WTC11 (cell line): ENCODE results near the gene COL4A2. TPM values are rescaled to one million over a fixed set of nuclear protein-coding genes. Genes with fewer than 3 reads are reported as not detected.

Experiments used
- ATAC-seq: fragments of 200-7000 bp; cut with Tn5 transposase; 2 replicates; pipeline ENCODE4 v1.10.0; 2021; ENCODE audit warnings: mild to moderate bottlenecking, moderate library complexity
- CTCF ChIA-PET: fragments of 300-600 bp; sonication (Branson Sonifier 250); formaldehyde crosslinking; loops from one replicate; lab custom pipeline; 2021; ENCODE audit warnings: antibody characterized with exemption; lab: Charles Lee
- POLR2A ChIA-PET: fragments of 350-600 bp; sonication (Branson Sonifier 250); formaldehyde crosslinking; loops from one replicate; lab custom pipeline; 2021; ENCODE audit warnings: antibody characterized with exemption; lab: Charles Lee
- DNase-seq: peaks from one replicate; pipeline ENCODE4 v3.0.0; 2021; ENCODE audit warnings: low spot score
- H3K27ac Mint-ChIP-seq: 2 replicates; pipeline ENCODE4 v1.8.0; 2021; ENCODE audit warnings: mixed read lengths
- H3K27me3 Mint-ChIP-seq: 2 replicates; pipeline ENCODE4 v1.8.0; 2021; ENCODE audit warnings: low read depth, mild to moderate bottlenecking, moderate library complexity, mixed read lengths
- H3K36me3 Mint-ChIP-seq: 2 replicates; pipeline ENCODE4 v1.8.0; 2021; ENCODE audit warnings: mixed read lengths
- H3K4me1 Mint-ChIP-seq: 2 replicates; pipeline ENCODE4 v1.8.0; 2022; ENCODE audit warnings: mixed read lengths
- H3K4me3 Mint-ChIP-seq: 2 replicates; pipeline ENCODE4 v1.8.0; 2021; ENCODE audit warnings: mild to moderate bottlenecking, moderate library complexity, mixed read lengths
- H3K9me3 Mint-ChIP-seq: 2 replicates; pipeline ENCODE4 v1.8.0; 2021; ENCODE audit warnings: mixed read lengths
- FOXK1 ChIP-seq: sonication (generic); formaldehyde crosslinking; IDR thresholded peaks from 2 replicates; pipeline ENCODE4 v1.8.0; 2022; ENCODE audit warnings: mild to moderate bottlenecking, moderate library complexity, missing genetic modification reagents
- HMGA2 ChIP-seq: fragments of 250-450 bp; sonication (Bioruptor Pico); IDR thresholded peaks from 2 replicates; pipeline ENCODE4 v1.4.0; 2021; ENCODE audit warnings: mild to moderate bottlenecking, moderate library complexity
- HMGXB4 ChIP-seq: sonication (generic); formaldehyde crosslinking; IDR thresholded peaks from 2 replicates; pipeline ENCODE4 v1.8.1; 2023; ENCODE audit warnings: mild to moderate bottlenecking, moderate library complexity, missing genetic modification reagents
- IRF2 ChIP-seq: sonication (generic); formaldehyde crosslinking; IDR thresholded peaks from 2 replicates; pipeline ENCODE4 v1.8.0; 2022; ENCODE audit warnings: low read depth, missing genetic modification reagents, borderline replicate concordance
- MAX ChIP-seq: sonication (generic); formaldehyde crosslinking; IDR thresholded peaks from 2 replicates; pipeline ENCODE4 v1.8.0; 2022; ENCODE audit warnings: mild to moderate bottlenecking, missing genetic modification reagents
- OVOL2 ChIP-seq: fragments of 250-450 bp; sonication (Bioruptor Pico); IDR thresholded peaks from 2 replicates; pipeline ENCODE4 v1.9.0; 2021; ENCODE audit warnings: mild to moderate bottlenecking, borderline replicate concordance
- PRDM15 ChIP-seq: sonication (generic); formaldehyde crosslinking; IDR thresholded peaks from 2 replicates; pipeline ENCODE4 v1.8.0; 2022; ENCODE audit warnings: missing genetic modification reagents
- PREB ChIP-seq: sonication (generic); formaldehyde crosslinking; IDR thresholded peaks from 2 replicates; pipeline ENCODE4 v1.8.1; 2022; ENCODE audit warnings: mild to moderate bottlenecking, missing genetic modification reagents, moderate library complexity, borderline replicate concordance
- RELA ChIP-seq: sonication (generic); formaldehyde crosslinking; IDR thresholded peaks from 2 replicates; pipeline ENCODE4 v1.8.1; 2022; ENCODE audit warnings: missing genetic modification reagents, mild to moderate bottlenecking, borderline replicate concordance
- RORB ChIP-seq: fragments of 250-450 bp; sonication (Bioruptor Pico); IDR thresholded peaks from 2 replicates; pipeline ENCODE4 v1.9.0; 2021; ENCODE audit warnings: mild to moderate bottlenecking
- TEAD4 ChIP-seq: sonication (generic); formaldehyde crosslinking; IDR thresholded peaks from 2 replicates; pipeline ENCODE4 v1.8.0; 2022; ENCODE audit warnings: mild to moderate bottlenecking, missing genetic modification reagents
- TP53 ChIP-seq: sonication (generic); formaldehyde crosslinking; IDR thresholded peaks from 2 replicates; pipeline ENCODE4 v1.8.1; 2023; ENCODE audit warnings: mild to moderate bottlenecking, missing genetic modification reagents
- ZBTB21 ChIP-seq: sonication (generic); formaldehyde crosslinking; IDR thresholded peaks from 2 replicates; pipeline ENCODE4 v1.8.1; 2023; ENCODE audit warnings: mild to moderate bottlenecking, missing genetic modification reagents, borderline replicate concordance
- ZNF121 ChIP-seq: sonication (generic); formaldehyde crosslinking; IDR thresholded peaks from 2 replicates; pipeline ENCODE4 v1.8.0; 2023; ENCODE audit warnings: missing genetic modification reagents
- ZNF138 ChIP-seq: sonication (generic); formaldehyde crosslinking; conservative IDR thresholded peaks from 2 replicates; pipeline ENCODE4 v1.8.1; 2022; ENCODE audit warnings: mild to moderate bottlenecking, moderate library complexity, missing genetic modification reagents
- ZNF317 ChIP-seq: sonication (generic); formaldehyde crosslinking; IDR thresholded peaks from 2 replicates; pipeline ENCODE4 v1.8.1; 2023; ENCODE audit warnings: low read depth, mild to moderate bottlenecking, moderate library complexity, missing genetic modification reagents, borderline replicate concordance
- ZNF416 ChIP-seq: fragments of 250-450 bp; sonication (Bioruptor Pico); IDR thresholded peaks from 2 replicates; pipeline ENCODE4 v1.9.0; 2021; ENCODE audit warnings: mild to moderate bottlenecking, inconsistent platforms
- total RNA-seq: library from RNA; stranded (reverse); gene quantifications from 3 replicates; pipeline ENCODE4 v1.2.3, GENCODE V29; 2021
- TF ChIP-seq, protein P1 (sequence below): sonication (generic); formaldehyde crosslinking; IDR thresholded peaks from 2 replicates; pipeline ENCODE4 v1.8.0; 2023; ENCODE audit warnings: mild to moderate bottlenecking, missing genetic modification reagents
- TF ChIP-seq, protein P2 (sequence below): sonication (generic); formaldehyde crosslinking; IDR thresholded peaks from 2 replicates; pipeline ENCODE4 v1.8.1; 2023; ENCODE audit warnings: mild to moderate bottlenecking, missing genetic modification reagents
- TF ChIP-seq, protein P3 (sequence below): fragments of 250-450 bp; sonication (Bioruptor Pico); IDR thresholded peaks from 2 replicates; pipeline ENCODE4 v1.9.0; 2021; ENCODE audit warnings: moderate library complexity, mild to moderate bottlenecking, inconsistent platforms, borderline replicate concordance

COL4A2 gene
- total RNA-seq, 1 experiment from 2014 or later = 109 TPM

DNA sequence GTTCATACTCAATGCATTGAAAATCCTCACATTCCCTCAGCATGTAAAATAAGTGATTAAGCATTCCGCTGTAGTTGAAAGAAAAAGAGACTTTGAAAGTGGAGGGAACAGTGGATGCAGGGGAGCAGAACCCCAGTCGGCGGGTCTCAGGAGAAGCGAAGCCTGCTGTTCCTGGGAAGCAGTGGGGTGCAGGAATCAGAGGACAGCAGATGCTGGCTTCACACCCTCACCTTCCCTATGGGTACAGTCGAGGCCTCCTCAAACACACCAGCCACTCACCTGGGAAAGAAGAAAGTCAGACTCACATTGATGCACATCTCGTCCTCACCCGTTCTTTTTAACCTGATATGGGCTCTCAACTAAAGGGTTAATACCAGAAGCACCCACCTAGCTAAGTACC lies 38.2 kb downstream of the COL4A2 start:
- Mint-ChIP-seq H3K4me1 (peaks cover 24% of the 10 kb centered on the region), H3K27me3 (no peaks in the 10 kb centered on the region), H3K27ac (no peak overlapping the region)
- no peak for DNase-seq
- POLR2A ChIA-PET = no interaction called here
- TF ChIP-seq PRDM15 (no peak), ZNF121 (CRISPR knock-in tag) (no peak), ZNF317 (no peak), RORB (CRISPR knock-in tag) (no peak), OVOL2 (no peak), HMGXB4 (CRISPR knock-in tag) (no peak), IRF2 (CRISPR knock-in tag) (no peak), ZNF138 (CRISPR knock-in tag) (no peak), ZBTB21 (CRISPR knock-in tag) (no peak), PREB (CRISPR knock-in tag) (no peak), TP53 (CRISPR knock-in tag) (no peak), MAX (CRISPR knock-in tag) (no peak), HMGA2 (CRISPR knock-in tag) (no peak), TEAD4 (CRISPR knock-in tag) (no peak), ZNF416 (CRISPR knock-in tag) (no peak), RELA (CRISPR knock-in tag) (no peak), FOXK1 (CRISPR knock-in tag) (no peak)
- TF ChIP-seq, protein P1, sequence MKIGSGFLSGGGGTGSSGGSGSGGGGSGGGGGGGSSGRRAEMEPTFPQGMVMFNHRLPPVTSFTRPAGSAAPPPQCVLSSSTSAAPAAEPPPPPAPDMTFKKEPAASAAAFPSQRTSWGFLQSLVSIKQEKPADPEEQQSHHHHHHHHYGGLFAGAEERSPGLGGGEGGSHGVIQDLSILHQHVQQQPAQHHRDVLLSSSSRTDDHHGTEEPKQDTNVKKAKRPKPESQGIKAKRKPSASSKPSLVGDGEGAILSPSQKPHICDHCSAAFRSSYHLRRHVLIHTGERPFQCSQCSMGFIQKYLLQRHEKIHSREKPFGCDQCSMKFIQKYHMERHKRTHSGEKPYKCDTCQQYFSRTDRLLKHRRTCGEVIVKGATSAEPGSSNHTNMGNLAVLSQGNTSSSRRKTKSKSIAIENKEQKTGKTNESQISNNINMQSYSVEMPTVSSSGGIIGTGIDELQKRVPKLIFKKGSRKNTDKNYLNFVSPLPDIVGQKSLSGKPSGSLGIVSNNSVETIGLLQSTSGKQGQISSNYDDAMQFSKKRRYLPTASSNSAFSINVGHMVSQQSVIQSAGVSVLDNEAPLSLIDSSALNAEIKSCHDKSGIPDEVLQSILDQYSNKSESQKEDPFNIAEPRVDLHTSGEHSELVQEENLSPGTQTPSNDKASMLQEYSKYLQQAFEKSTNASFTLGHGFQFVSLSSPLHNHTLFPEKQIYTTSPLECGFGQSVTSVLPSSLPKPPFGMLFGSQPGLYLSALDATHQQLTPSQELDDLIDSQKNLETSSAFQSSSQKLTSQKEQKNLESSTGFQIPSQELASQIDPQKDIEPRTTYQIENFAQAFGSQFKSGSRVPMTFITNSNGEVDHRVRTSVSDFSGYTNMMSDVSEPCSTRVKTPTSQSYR = no peak
- TF ChIP-seq, protein P2, sequence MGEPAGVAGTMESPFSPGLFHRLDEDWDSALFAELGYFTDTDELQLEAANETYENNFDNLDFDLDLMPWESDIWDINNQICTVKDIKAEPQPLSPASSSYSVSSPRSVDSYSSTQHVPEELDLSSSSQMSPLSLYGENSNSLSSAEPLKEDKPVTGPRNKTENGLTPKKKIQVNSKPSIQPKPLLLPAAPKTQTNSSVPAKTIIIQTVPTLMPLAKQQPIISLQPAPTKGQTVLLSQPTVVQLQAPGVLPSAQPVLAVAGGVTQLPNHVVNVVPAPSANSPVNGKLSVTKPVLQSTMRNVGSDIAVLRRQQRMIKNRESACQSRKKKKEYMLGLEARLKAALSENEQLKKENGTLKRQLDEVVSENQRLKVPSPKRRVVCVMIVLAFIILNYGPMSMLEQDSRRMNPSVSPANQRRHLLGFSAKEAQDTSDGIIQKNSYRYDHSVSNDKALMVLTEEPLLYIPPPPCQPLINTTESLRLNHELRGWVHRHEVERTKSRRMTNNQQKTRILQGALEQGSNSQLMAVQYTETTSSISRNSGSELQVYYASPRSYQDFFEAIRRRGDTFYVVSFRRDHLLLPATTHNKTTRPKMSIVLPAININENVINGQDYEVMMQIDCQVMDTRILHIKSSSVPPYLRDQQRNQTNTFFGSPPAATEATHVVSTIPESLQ (CRISPR knock-in tag) = no peak
- TF ChIP-seq, protein P3, sequence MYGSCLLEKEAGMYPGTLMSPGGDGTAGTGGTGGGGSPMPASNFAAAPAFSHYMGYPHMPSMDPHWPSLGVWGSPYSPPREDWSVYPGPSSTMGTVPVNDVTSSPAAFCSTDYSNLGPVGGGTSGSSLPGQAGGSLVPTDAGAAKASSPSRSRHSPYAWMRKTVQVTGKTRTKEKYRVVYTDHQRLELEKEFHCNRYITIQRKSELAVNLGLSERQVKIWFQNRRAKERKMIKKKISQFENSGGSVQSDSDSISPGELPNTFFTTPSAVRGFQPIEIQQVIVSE (CRISPR knock-in tag) = no peak
- TF ChIP-seq, all 79 proteins: peak for 0
- Mint-ChIP-seq H3K36me3 (no peaks in the 10 kb centered on the region), H3K9me3 (peaks cover 4% of the 10 kb centered on the region), H3K4me3 (no peak overlapping the region)
- no peak for ATAC-seq
- CTCF ChIA-PET = no interaction called here
